Neutrophil (primary cell): Measurements from ENCODE around the gene WDR74.
"Not testable (repeated sequence)": the region's sequence is repeated elsewhere in the genome, so short reads cannot be mapped to it uniquely, and the experiment has no call there.

Source experiments
- H3K27ac ChIP-seq: fragments of 200-600 bp; sonication (generic); 2 replicates; pipeline ENCODE4 v1.5.1; 2016; ENCODE audit warnings: mild to moderate bottlenecking, moderate library complexity
- H3K27me3 ChIP-seq: fragments of 200-600 bp; sonication (generic); 2 replicates; pipeline ENCODE4 v1.6.0; 2016; ENCODE audit warnings: mild to moderate bottlenecking
- H3K36me3 ChIP-seq: fragments of 200-600 bp; sonication (generic); 2 replicates; pipeline ENCODE4 v1.5.1; 2017
- H3K4me1 ChIP-seq, 2 experiments: fragments of 200-600 bp in 1 of 2; sonication (generic) in 1 of 2; 1 replicate in 1 of 2; 2 replicates in 1 of 2; pipeline versions ENCODE4 v1.5.1 to v1.6.1; 2013 to 2016; ENCODE audit warnings: low read depth in 1 of 2, low read length in 1 of 2, mild to moderate bottlenecking in 1 of 2, moderate library complexity in 1 of 2; ENCODE audit not compliant: control insufficient read depth in 1 of 2, insufficient read depth in 1 of 2
- H3K4me3 ChIP-seq, 2 experiments: fragments of 200-600 bp in 1 of 2; sonication (generic) in 1 of 2; 1 replicate in 1 of 2; 2 replicates in 1 of 2; pipeline ENCODE4 v1.5.1; 2013 to 2016; ENCODE audit warnings: low read depth in 1 of 2, low read length in 1 of 2, mild to moderate bottlenecking in 1 of 2, moderate library complexity in 1 of 2
- H3K9me3 ChIP-seq: fragments of 200-600 bp; sonication (generic); 2 replicates; pipeline ENCODE4 v1.5.1; 2016
- TF ChIP-seq, protein P1 (sequence below): fragments of 200-600 bp; sonication (generic); IDR thresholded peaks from 2 replicates; pipeline ENCODE4 v1.5.1; 2016; ENCODE audit warnings: antibody characterized with exemption

Gene WDR74

DNA sequence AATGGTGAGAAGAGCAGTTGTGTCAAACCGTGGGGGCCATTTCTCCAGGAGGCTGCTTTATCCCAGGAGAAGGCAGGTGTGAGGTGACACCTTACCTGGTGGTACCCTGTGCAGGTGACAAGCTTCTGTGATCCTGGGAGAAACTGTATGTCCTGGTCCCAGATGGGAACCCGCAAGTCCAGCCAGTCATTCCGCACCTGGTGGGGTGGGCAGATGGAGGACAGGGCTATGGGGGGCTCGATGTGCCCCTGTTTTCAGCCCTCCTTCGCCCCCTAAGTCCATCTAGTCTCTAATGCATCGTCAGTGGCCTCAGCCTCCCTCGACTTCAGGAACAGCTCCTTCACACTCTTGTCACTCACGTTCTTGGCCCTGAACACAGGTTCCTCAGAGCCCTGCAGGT lies 4.1 kb downstream of the WDR74 start:
- no peaks in the 10 kb centered on the region for H3K27me3 ChIP-seq
- no peaks in the 10 kb centered on the region for H3K36me3 ChIP-seq
- H3K9me3 ChIP-seq, result no peaks in the 10 kb centered on the region
- H3K27ac ChIP-seq, result no peak overlapping the region
- H3K4me3 ChIP-seq, result no peak overlapping the region
- TF ChIP-seq, protein P1, sequence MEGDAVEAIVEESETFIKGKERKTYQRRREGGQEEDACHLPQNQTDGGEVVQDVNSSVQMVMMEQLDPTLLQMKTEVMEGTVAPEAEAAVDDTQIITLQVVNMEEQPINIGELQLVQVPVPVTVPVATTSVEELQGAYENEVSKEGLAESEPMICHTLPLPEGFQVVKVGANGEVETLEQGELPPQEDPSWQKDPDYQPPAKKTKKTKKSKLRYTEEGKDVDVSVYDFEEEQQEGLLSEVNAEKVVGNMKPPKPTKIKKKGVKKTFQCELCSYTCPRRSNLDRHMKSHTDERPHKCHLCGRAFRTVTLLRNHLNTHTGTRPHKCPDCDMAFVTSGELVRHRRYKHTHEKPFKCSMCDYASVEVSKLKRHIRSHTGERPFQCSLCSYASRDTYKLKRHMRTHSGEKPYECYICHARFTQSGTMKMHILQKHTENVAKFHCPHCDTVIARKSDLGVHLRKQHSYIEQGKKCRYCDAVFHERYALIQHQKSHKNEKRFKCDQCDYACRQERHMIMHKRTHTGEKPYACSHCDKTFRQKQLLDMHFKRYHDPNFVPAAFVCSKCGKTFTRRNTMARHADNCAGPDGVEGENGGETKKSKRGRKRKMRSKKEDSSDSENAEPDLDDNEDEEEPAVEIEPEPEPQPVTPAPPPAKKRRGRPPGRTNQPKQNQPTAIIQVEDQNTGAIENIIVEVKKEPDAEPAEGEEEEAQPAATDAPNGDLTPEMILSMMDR, result no peak
- peaks cover 27 to 37% of the 10 kb centered on the region in 2 experiments for H3K4me1 ChIP-seq

DNA sequence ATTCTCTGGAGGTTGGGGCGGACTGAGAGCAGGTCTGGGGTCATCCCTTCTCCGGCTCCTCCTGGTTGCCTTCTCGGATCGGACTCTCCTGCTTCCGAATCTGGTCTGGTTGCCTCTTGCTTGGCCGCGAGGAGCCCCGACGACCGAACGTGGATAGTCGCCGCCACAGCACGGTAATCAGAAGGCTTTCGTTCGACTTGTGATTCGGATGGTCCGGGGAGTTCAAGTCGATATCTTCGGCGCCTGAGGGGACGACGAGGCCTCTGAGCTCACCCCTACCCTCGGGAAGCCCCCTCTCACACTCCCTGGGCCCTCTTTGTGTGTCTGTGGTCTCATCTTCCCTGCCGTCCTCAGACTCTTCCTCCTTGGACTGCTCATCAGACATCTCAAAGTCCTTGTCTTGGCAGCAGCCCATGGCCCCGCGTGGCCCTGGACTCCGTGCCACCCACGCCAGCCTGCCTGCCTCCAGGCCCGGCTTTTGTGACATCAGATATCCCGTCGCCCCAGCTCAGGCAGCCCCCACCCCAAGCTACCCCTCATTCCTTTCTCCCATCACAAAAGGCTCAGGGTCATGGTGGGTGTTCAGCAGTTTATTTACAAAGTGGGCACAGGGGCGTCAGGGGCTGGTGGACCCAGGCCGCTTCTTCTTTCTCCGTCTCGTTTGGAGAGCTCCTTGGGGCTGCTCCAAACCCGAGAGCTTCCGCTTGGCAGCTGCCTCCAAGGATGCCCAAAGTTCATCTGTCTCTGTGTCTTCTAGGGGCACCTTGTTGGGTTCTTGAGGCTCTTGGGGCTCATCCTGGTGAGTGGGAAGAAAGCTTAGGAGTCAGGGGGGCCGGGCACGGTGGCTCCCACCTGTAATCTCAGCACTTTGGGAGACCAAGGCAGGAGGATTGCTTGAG lies 6.8 kb downstream of the WDR74 start, which contains the start of gene TEX54:
TEX54 (minus strand) TSS at position 506 of the 899 bp plus-strand sequence.
- no peaks in the 10 kb centered on the region for H3K9me3 ChIP-seq
- H3K27ac ChIP-seq, result peak within 1 kb of the TSS; percentile 97
- peaks cover 15% of the 10 kb centered on the region for H3K36me3 ChIP-seq
- peaks cover 25 to 27% of the 10 kb centered on the region in 2 experiments for H3K4me1 ChIP-seq
- H3K4me3 ChIP-seq, result peak within 1 kb of the TSS; percentile 77 to 97
- TF ChIP-seq, protein P1, result no peak
- H3K27me3 ChIP-seq, result no peaks in the 10 kb centered on the region

DNA sequence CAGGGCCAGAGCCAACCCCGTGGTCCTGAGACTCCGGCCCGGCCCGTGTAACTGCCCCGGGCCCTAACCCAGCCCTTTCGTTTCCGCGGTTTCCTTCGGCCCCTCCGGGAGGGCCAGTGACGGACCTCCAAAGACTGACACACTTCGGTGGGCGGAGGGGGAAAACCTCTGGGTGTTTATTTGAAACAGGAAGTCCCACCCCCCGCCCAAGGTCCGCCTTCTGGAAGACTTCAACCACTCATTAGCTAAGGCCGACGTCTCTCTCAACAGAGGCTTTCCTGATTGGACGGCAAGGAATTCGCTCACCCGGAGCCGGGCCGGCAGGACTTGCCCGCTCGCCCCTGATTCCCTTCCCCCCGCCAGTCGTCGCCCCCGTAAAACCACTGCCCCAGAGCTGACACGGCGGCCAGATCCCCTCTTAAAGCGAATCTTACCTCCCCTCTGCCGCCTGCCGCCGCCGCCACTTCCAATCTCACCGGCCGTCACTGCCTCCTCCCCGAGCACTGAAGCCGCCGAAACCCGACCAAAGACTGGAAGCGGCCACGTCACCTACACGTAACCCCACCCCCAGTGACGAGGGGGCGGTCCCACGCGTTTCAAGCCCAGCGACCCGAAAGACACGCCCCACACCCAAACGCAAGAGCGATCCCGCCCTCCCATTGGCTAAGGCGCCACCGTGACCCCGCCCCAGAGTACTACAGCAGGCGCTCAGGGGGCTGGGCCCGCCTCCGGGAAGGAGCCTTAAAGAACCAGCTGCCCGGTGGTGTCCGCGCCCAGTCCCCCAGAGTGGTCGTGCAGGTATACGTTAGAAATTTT lies 7.7 kb downstream of the WDR74 start, which contains the start of gene STX5:
STX5 (minus strand) TSS at position 532 of the 816 bp plus-strand sequence. CDS start 808 bp downstream, outside the sequence.
- H3K9me3 ChIP-seq, result no peaks in the 10 kb centered on the region
- peaks cover 23% of the 10 kb centered on the region for H3K36me3 ChIP-seq
- H3K27me3 ChIP-seq, result no peaks in the 10 kb centered on the region
- H3K27ac ChIP-seq, result peak within 1 kb of the TSS; percentile 97
- H3K4me1 ChIP-seq, result peaks cover 25 to 27% of the 10 kb centered on the region in 2 experiments
- H3K4me3 ChIP-seq, result peak within 1 kb of the TSS; percentile 77 to 97
- TF ChIP-seq, protein P1, result peak; percentile 35

DNA sequence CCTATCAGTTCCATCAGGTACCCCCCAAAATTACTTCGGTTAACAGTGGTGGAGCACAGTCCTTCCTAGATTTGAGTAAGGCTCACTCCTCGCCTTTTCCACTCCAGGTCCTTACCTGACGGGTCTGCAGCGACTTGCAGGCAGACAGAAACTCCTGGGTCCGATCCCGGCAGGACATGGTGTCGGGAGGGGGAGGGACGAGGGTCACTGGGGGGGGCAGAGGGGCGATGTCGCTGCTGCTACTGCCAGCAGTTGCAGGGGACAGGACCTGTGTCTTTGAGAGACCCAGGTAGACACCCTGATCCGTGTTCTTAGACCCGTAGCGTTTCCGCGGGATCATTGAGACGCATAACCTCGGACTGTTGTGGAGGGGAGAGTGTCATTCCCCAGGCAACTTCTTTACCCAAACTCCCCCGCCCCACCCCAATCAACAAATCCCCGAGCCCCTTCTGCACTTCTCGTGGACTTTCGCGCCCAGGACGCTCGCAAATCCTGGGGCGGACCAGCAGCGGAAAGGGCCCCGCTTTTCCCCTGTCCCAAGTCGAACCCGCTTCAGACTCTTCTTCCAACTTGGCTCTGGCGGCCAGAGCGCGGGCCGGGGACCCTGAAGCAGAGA lies 8.4 kb downstream of the WDR74 start:
- TF ChIP-seq, protein P1, result no peak
- H3K9me3 ChIP-seq, result no peaks in the 10 kb centered on the region
- H3K4me3 ChIP-seq, result peak overlapping the region; percentile 77 to 97
- peaks cover 30% of the 10 kb centered on the region for H3K36me3 ChIP-seq
- no peaks in the 10 kb centered on the region for H3K27me3 ChIP-seq
- peak overlapping the region; percentile 97 for H3K27ac ChIP-seq
- H3K4me1 ChIP-seq, result peaks cover 25 to 27% of the 10 kb centered on the region in 2 experiments

DNA sequence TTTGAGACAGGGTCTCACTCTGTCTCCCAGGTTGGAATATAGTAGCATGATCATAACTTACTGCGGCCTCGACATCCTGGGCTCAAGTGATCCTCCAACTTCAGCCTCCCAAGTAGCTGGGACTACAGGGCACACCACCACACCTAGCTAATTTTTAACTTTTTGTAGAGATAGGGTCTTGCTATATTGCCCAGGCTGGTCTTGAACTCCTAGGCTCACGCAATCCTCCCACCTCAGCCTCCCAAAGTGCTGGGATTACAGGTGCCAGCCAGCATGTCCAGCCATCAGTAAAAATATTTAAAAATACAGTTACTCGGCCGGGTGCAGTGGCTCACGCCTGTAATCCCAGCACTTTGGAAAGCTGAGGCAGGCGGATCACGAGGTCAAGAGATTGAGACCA lies 11.3 kb downstream of the WDR74 start:
- Histone ChIP-seq H3K4me1 (peaks cover 23 to 27% of the 10 kb centered on the region in 2 experiments), H3K36me3 (peaks cover 59% of the 10 kb centered on the region)
- not testable (repeated sequence) for H3K27ac ChIP-seq, H3K4me3 ChIP-seq, H3K9me3 ChIP-seq, H3K27me3 ChIP-seq
